K562 (cell line): ENCODE results near the gene ZNF598. TPM values are rescaled to one million over a fixed set of nuclear protein-coding genes. Genes with fewer than 3 reads are reported as not detected.

Experiments used
- BRF2 ChIP-seq: IDR thresholded peaks from 3 replicates; pipeline ENCODE4 v1.6.1; 2011; ENCODE audit warnings: borderline replicate concordance, mild to moderate bottlenecking; ENCODE audit not compliant: insufficient read length, insufficient read depth
- CGGBP1 ChIP-seq: fragments of 250-450 bp; sonication (Bioruptor Pico); IDR thresholded peaks from 2 replicates; pipeline ENCODE4 v1.9.0; 2021; ENCODE audit warnings: mild to moderate bottlenecking
- CHD7 ChIP-seq: fragments of 200-600 bp; sonication (generic); IDR thresholded peaks from one replicate; pipeline ENCODE4 v1.6.1; 2012; ENCODE audit warnings: mild to moderate bottlenecking, low read depth, low read length, inconsistent platforms
- ETS1 ChIP-seq: conservative IDR thresholded peaks from 2 replicates; pipeline ENCODE4 v1.6.1; 2011; ENCODE audit warnings: low read depth, mild to moderate bottlenecking, low read length; ENCODE audit not compliant: control insufficient read depth
- NUFIP1 ChIP-seq: fragments of 450-650 bp; IDR thresholded peaks from 2 replicates; pipeline ENCODE4 v1.6.1; 2018; ENCODE audit not compliant: partially characterized antibody
- RBM25 ChIP-seq: fragments of 200-400 bp; formaldehyde crosslinking; IDR thresholded peaks from 2 replicates; pipeline ENCODE4 v1.6.1; 2018; ENCODE audit warnings: low read length, low read depth, moderate library complexity; ENCODE audit not compliant: severe bottlenecking
- SLC30A9 ChIP-seq: fragments of 250-450 bp; sonication (Bioruptor Pico); IDR thresholded peaks from 2 replicates; pipeline ENCODE4 v1.8.0; 2022; ENCODE audit warnings: mild to moderate bottlenecking, moderate library complexity
- ZBTB2 ChIP-seq: fragments of 450-650 bp; IDR thresholded peaks from 2 replicates; pipeline ENCODE4 v1.6.1; 2016; ENCODE audit warnings: antibody characterized with exemption
- ZKSCAN1 ChIP-seq: fragments of 150-350 bp; IDR thresholded peaks from 2 replicates; pipeline ENCODE4 v1.6.1; 2016; ENCODE audit warnings: low read depth, low read length
- polyA plus RNA-seq, 8 experiments: library from polyadenylated mRNA; depleted of rRNA in 4 of 8; stranded (reverse) in 5 of 8; unstranded in 3 of 8; fragments of >200 nt; fragmentation: Nextera tagmentation in 2 of 8; fragmentation: Illumina TruSeq in 1 of 8; extraction: Ambion mirVana in 2 of 8; extraction: Trizol in 1 of 8; gene quantifications; 2 replicates each; pipeline versions ENCODE4 v1.2.1 to v1.2.3, GENCODE V29; 2011 to 2014; ENCODE audit warnings: inconsistent platforms in 1 of 8, missing spikeins in 1 of 8
- total RNA-seq, 7 experiments: library from RNA; depleted of rRNA in 6 of 7; stranded (reverse); fragments of >200 nt in 6 of 7; fragmentation: Illumina TruSeq in 2 of 7; extraction: Trizol in 2 of 7; gene quantifications; 2 replicates each; pipeline versions ENCODE4 v1.2.1 to v1.2.3, GENCODE V29; 2011 to 2021; ENCODE audit warnings: low replicate concordance in 1 of 7

Gene ZNF598
- total and polyA plus RNA-seq, 9 of the 15 experiments (the other 6 are each of a cell fraction or from before 2014, with no cell fraction given): 0.11 to 115 (median 29.6) TPM

- TF ChIP-seq CHD7 (no peak), SLC30A9 (CRISPR knock-in tag) (no peak), NUFIP1 (no peak), RBM25 (peak; percentile 61), ZBTB2 (no peak), ZKSCAN1 (no peak), ETS1 (peak; percentile 95), BRF2 (no peak), CGGBP1 (CRISPR knock-in tag) (no peak)
Observed at GRCh38 chr16:1959269-1960039, 50.2 kb downstream of the ZNF598 start, which contains the start of gene NDUFB10 (continued).
